Ovary (tissue), 3 donors: Measurements from ENCODE around the gene BRICD5.
"Not testable (repeated sequence)": the region's sequence is repeated elsewhere in the genome, so short reads cannot be mapped to it uniquely, and the experiment has no call there.

Experiments
- CTCF ChIP-seq, 3 donors: fragments of 450-650 bp in 2 of 3; fragments of 200-600 bp in 1 of 3; IDR thresholded peaks; one replicate each; pipeline versions ENCODE4 v1.5.1 to v1.8.0; 2016 to 2022; ENCODE audit warnings: antibody characterized with exemption in 3 of 3, mild to moderate bottlenecking in 1 of 3
- POLR2A ChIP-seq: fragments of 450-650 bp; IDR thresholded peaks from one replicate; pipeline ENCODE4 v1.6.1; 2017; ENCODE audit warnings: antibody characterized with exemption, mild to moderate bottlenecking, moderate library complexity
- donor health status: DM: no; HTN: no; CAD: no.

- TF ChIP-seq CTCF (IDR thresholded peaks at IDR 0.05); POLR2A: not testable (repeated sequence)
Measured at GRCh38 chr16:2203119-2203688, 7.5 kb downstream of the BRICD5 start.
